Endothelial cell of umbilical vein (primary cell): ENCODE results near the gene PGRMC1. TPM values are rescaled to one million over a fixed set of nuclear protein-coding genes. Genes with fewer than 3 reads are reported as not detected.

ENCODE experiments used
- BruUV-seq: library from RNA; stranded (reverse); fragments of 400-500 nt; replicated peaks from 2 replicates; lab custom pipeline; 2021; lab: Mats Ljungman, UMichigan
- CTCF ChIA-PET: fragments of 300-600, 350-600 bp; sonication (Branson Sonifier 250); formaldehyde crosslinking; loops from one replicate; lab custom pipeline; 2021; ENCODE audit warnings: antibody characterized with exemption, inconsistent platforms; lab: Charles Lee
- POLR2A ChIA-PET: fragments of 300-600, 350-600 bp; sonication (Branson Sonifier 250); formaldehyde crosslinking; loops from one replicate; lab custom pipeline; 2021; ENCODE audit warnings: antibody characterized with exemption, inconsistent platforms; lab: Charles Lee
- DNase-seq: peaks from one replicate; pipeline ENCODE4 v3.0.0-alpha.2; 2011; ENCODE audit warnings: low read depth, low spot score
- FAIRE-seq: peaks from 2 replicates; lab custom pipeline; 2011; peaks lifted over from hg19 to GRCh38; lab: Jason Lieb, UNC
- H2AFZ ChIP-seq: 2 replicates; pipeline ENCODE4 v1.6.0; 2012; ENCODE audit warnings: low read depth, low read length, control low read depth, inconsistent platforms
- H3K27ac ChIP-seq: 2 replicates; pipeline ENCODE4 v1.5.1; 2011; ENCODE audit warnings: low read depth, mild to moderate bottlenecking, control low read depth, low read length, moderate library complexity; ENCODE audit not compliant: insufficient read depth
- H3K27me3 ChIP-seq, 2 experiments: 2 replicates each; pipeline versions ENCODE4 v1.6.0 to v1.6.1; 2011; ENCODE audit warnings: low read length in 2 of 2, mixed read lengths in 1 of 2; ENCODE audit not compliant: control insufficient read depth in 2 of 2, insufficient read depth in 2 of 2
- H3K36me3 ChIP-seq, 2 experiments: 2 replicates in 1 of 2; 3 replicates in 1 of 2; pipeline ENCODE4 v1.5.1; 2011; ENCODE audit warnings: low read length in 2 of 2, mild to moderate bottlenecking in 1 of 2, moderate library complexity in 1 of 2; ENCODE audit not compliant: control insufficient read depth in 2 of 2, insufficient read depth in 2 of 2; ENCODE audit errors: extremely low read depth in 1 of 2
- H3K4me1 ChIP-seq: 3 replicates; pipeline ENCODE4 v1.5.1; 2011; ENCODE audit warnings: mild to moderate bottlenecking, low read length; ENCODE audit not compliant: control insufficient read depth, insufficient read depth; ENCODE audit errors: extremely low read depth
- H3K4me2 ChIP-seq: 2 replicates; pipeline ENCODE4 v1.6.1; 2011; ENCODE audit warnings: low read length, control low read depth, mixed read lengths; ENCODE audit not compliant: insufficient read depth
- H3K4me3 ChIP-seq, 3 experiments: fragments of 200-600 bp in 1 of 3; sonication (generic), shearing (Covaris generic) in 1 of 3; replicated peaks in 1 of 3; 2 replicates each; pipeline ENCODE4 v1.5.1; 2011 to 2016; ENCODE audit warnings: control low read depth in 3 of 3, low read length in 3 of 3, mild to moderate bottlenecking in 2 of 3, inconsistent platforms in 1 of 3, low read depth in 1 of 3, moderate library complexity in 1 of 3; ENCODE audit not compliant: insufficient read depth in 1 of 3
- H3K79me2 ChIP-seq: 2 replicates; pipeline ENCODE4 v1.6.0; 2012; ENCODE audit warnings: low read length, inconsistent platforms; ENCODE audit not compliant: control insufficient read depth, insufficient read depth
- H3K9ac ChIP-seq: replicated peaks from 2 replicates; pipeline ENCODE3; 2011; ENCODE audit warnings: low read length, control low read depth; ENCODE audit not compliant: insufficient read depth; ENCODE audit errors: extremely low read depth
- H3K9me1 ChIP-seq: replicated peaks from 3 replicates; pipeline ENCODE4 v1.6.0; 2011; ENCODE audit warnings: mild to moderate bottlenecking, low read length; ENCODE audit not compliant: control insufficient read depth, insufficient read depth; ENCODE audit errors: extremely low read depth
- H3K9me3 ChIP-seq: replicated peaks from 2 replicates; pipeline ENCODE4 v1.5.1; 2012; ENCODE audit warnings: low read length, inconsistent platforms; ENCODE audit not compliant: control insufficient read depth, insufficient read depth
- H4K20me1 ChIP-seq: replicated peaks from 2 replicates; pipeline ENCODE3; 2011; ENCODE audit warnings: mild to moderate bottlenecking, low read length; ENCODE audit not compliant: control insufficient read depth, insufficient read depth; ENCODE audit errors: extremely low read depth
- EZH2 ChIP-seq: IDR thresholded peaks from 2 replicates; pipeline ENCODE4 v1.6.1; 2012; ENCODE audit warnings: borderline replicate concordance, low read depth, mild to moderate bottlenecking, moderate library complexity, low read length, inconsistent platforms; ENCODE audit not compliant: severe bottlenecking
- FOS ChIP-seq: IDR thresholded peaks from 2 replicates; pipeline ENCODE4 v1.6.1; 2011; ENCODE audit warnings: mild to moderate bottlenecking, low read length, moderate library complexity, borderline replicate concordance; ENCODE audit not compliant: insufficient read depth
- GATA2 ChIP-seq: IDR thresholded peaks from 2 replicates; pipeline ENCODE4 v1.7.0; 2011; ENCODE audit warnings: low read depth, mild to moderate bottlenecking, moderate library complexity, mixed read lengths, low read length; ENCODE audit not compliant: insufficient read length, insufficient read depth
- JUN ChIP-seq: IDR thresholded peaks from 2 replicates; pipeline ENCODE4 v1.6.1; 2011; ENCODE audit warnings: borderline replicate concordance, low read depth; ENCODE audit not compliant: insufficient read length, insufficient read depth
- MAX ChIP-seq: IDR thresholded peaks from 2 replicates; pipeline ENCODE4 v1.6.1; 2011; ENCODE audit not compliant: insufficient read depth, insufficient read length
- MYC ChIP-seq: IDR thresholded peaks from one replicate; pipeline ENCODE4 v1.6.1; 2011; ENCODE audit warnings: mild to moderate bottlenecking, low read depth, low read length
- POLR2A ChIP-seq: IDR thresholded peaks from 2 replicates; pipeline ENCODE4 v1.6.1; 2012; ENCODE audit warnings: low read depth, mild to moderate bottlenecking, control low read depth, low read length
- POLR2AphosphoS5 ChIP-seq: IDR thresholded peaks from 2 replicates; pipeline ENCODE4 v1.6.1; 2012; ENCODE audit warnings: low read depth, mild to moderate bottlenecking, control low read depth, low read length, moderate library complexity; ENCODE audit not compliant: insufficient read depth
- dilution Hi-C: fragments of 300-500 bp; cut with MboI; formaldehyde crosslinking; loops from one replicate; pipeline ENCODE4 v1.15.0; 2019; ENCODE audit warnings: low sequenced_read_pairs; ENCODE audit not compliant: extremely low pct_ligation_motif_present
- intact Hi-C: fragments of 100-400 bp; cut with micrococcal nuclease; formaldehyde crosslinking; loops from one replicate; pipeline ENCODE4 v1.10.0; 2022
- polyA plus RNA-seq, 4 experiments: library from polyadenylated mRNA; depleted of rRNA in 3 of 4; stranded (reverse) in 3 of 4; unstranded in 1 of 4; fragments of >200 nt; gene quantifications; 2 replicates each; pipeline versions ENCODE4 v1.2.1 to v1.2.3, GENCODE V29; 2011 to 2012; ENCODE audit warnings: missing spikeins in 1 of 4
- total RNA-seq: library from RNA; stranded (reverse); gene quantifications from 2 replicates; pipeline ENCODE4 v1.2.3, GENCODE V29; 2021

Gene PGRMC1
- total and polyA plus RNA-seq, 2 donors (not counting 3 experiments of a cell fraction or from before 2014, with no cell fraction given) = 37.4 to 61.8 TPM

- no peak overlapping the region for H2AFZ ChIP-seq
- TF ChIP-seq FOS (no peak), POLR2AphosphoS5 (no peak), JUN (no peak), GATA2 (no peak), EZH2 (no peak), MAX (no peak), MYC (no peak)
- H3K9me3 ChIP-seq = no peaks in the 10 kb centered on the region
- no peak overlapping the region for H3K4me2 ChIP-seq
- H3K27me3 ChIP-seq = peaks cover 8 to 11% of the 10 kb centered on the region in 2 experiments
- no TSS peak for BruUV-seq
- ChIA-PET POLR2A (no interaction called here), CTCF (interaction anchor here (1.1 kb wide), 1 partner anchor 113 kb away, joined by 3 read pairs; no protein-coding TSS in a partner anchor)
- intact Hi-C loops (no loop called here), dilution Hi-C loops (no loop called here)
- FAIRE-seq (no peak), DNase-seq (no peak)
- peaks cover 3% of the 10 kb centered on the region for H3K79me2 ChIP-seq
- H3K9ac ChIP-seq = no peak overlapping the region
- H4K20me1 ChIP-seq = no peaks in the 10 kb centered on the region
- H3K4me1 ChIP-seq = no peaks in the 10 kb centered on the region
- no peaks in the 10 kb centered on the region for H3K36me3 ChIP-seq
- H3K27ac ChIP-seq = no peak overlapping the region
- H3K4me3 ChIP-seq = no peak overlapping the region
- H3K9me1 ChIP-seq = no peaks in the 10 kb centered on the region
Measured at GRCh38 chrX:119231936-119232445, 4.1 kb upstream of the PGRMC1 start.

GRCh38 chrX:119235051-119235511 lies 1.0 kb upstream of the PGRMC1 start:
- Histone ChIP-seq H3K27me3 (peaks cover 6 to 9% of the 10 kb centered on the region in 2 experiments), H4K20me1 (no peaks in the 10 kb centered on the region), H3K4me2 (no peak overlapping the region), H3K9ac (no peak overlapping the region), H3K79me2 (peaks cover 28% of the 10 kb centered on the region), H3K9me3 (no peaks in the 10 kb centered on the region), H3K4me3 (no peak overlapping the region), H3K4me1 (peaks cover 5% of the 10 kb centered on the region), H2AFZ (no peak overlapping the region), H3K9me1 (no peaks in the 10 kb centered on the region), H3K27ac (no peak overlapping the region), H3K36me3 (no peaks in the 10 kb centered on the region)
- dilution Hi-C loops = no loop called here
- TF ChIP-seq GATA2 = no peak
- no peak for TF ChIP-seq JUN
- no peak for TF ChIP-seq POLR2AphosphoS5
- no peak for TF ChIP-seq MYC
- TF ChIP-seq POLR2A = no peak
- no peak for TF ChIP-seq FOS
- ChIA-PET CTCF (interaction anchor here (0.5 kb wide), 1 partner anchor 60 kb away, joined by 3 read pairs; no protein-coding TSS in a partner anchor), POLR2A (no interaction called here)
- BruUV-seq = no TSS peak
- FAIRE-seq (no peak), DNase-seq (no peak)
- intact Hi-C loops = loop anchor here (5.0 kb wide), 1 partner anchor 233 kb away; no protein-coding TSS in a partner anchor
